HG02678 (cell line): Measurements from ENCODE around the gene NHEJ1.
A peak's percentile ranks its signal among the peaks of the same experiment; 100 is the strongest.

ENCODE experiments used
- ATAC-seq: cut with Tn5 transposase; IDR thresholded peaks from one replicate; pipeline ENCODE4 v1.9.1; 2021; ENCODE audit warnings: mild to moderate bottlenecking, moderate library complexity; ENCODE audit not compliant: unreplicated experiment

The NHEJ1 gene

GRCh38 chr2:219059725-219060682 lies 100.6 kb downstream of the NHEJ1 start:
- ATAC-seq, result no peak

GRCh38 chr2:219059375-219059724 lies 101.3 kb downstream of the NHEJ1 start:
- ATAC-seq, result no peak

DNA sequence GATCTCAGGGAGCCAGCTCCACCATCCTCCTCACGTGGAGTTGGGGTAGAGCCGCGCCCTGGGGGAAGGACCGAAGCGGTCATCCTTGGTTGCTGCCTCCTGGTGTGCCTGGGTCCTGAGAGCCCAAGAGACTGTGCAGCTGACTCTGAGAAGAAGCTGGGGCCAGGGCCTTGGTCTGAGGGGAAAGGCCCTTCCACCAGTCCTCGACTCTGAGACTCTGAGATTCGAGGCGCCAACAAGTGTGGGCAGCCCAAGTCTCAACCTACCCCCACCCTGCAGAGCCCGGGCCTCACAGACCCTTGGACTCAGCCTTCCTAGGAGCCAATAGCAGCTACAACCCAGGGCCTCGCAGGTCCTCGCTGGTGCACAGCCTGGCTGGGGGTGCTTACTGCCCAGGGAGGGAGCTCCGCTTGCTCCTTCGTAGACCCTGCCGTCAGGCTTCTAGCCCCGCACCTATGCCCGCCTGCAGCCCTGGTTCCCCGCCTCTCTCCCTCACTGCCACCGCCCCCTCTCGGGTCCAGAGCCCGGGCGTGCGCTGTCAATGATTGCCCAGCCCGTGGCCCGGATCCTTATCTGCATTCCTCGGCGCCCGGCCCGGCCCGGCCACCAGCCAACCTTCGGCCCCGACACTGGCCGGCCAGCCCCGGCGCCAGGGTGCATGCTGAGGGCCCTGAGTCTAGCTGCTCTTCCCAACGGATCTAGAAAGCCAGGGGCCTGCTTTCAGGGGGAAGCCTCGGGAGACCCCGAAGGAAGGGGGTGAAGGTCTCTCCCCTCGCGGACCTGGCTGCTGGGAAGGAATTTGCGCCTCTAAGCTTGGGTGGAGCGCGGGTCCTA lies 101.9 kb downstream of the NHEJ1 start:
- no peak for ATAC-seq

DNA sequence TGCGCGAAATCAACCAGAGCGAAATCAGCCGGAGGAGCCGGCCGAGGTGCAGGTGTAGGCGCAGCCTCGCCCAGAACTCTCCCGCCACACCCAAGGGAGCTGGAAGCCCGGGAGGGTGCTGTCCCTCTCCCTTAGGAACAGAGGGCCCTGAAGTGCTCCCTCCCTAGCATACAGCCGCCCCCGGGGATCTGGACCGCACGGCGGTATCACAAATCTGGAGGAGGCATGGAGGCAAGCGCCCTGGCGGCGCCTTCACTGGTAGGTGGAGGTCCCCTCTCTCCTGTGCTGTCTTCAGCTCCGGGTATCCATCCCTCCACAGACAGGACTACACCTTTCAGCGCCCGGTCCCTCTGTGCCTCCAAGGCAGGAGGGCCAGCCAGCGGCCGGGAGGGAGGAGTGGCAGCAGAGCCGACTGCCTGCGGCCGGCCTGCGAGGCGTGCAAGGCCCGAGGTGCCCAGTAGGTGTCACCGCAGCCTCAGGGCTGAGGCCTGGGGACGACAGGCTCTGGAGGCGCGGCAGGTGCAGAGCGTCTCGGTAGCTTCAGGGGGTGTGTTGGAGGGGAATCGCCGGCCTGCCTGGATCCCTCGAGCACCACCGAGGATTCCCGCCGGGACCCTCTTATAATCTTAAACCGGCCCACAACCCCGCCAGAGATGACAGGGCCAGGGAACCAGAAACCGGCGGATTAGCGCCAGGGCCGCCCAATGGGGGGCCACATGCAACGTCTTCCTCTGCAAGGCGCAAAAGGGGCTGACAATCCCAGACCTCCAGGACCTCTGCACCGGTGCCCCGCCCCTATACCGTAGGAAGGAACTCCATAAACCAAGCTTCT lies 102.7 kb downstream of the NHEJ1 start:
- peak; percentile 89 for ATAC-seq

- no peak for ATAC-seq
Measured at GRCh38 chr2:219056896-219057708, 103.5 kb downstream of the NHEJ1 start.

DNA sequence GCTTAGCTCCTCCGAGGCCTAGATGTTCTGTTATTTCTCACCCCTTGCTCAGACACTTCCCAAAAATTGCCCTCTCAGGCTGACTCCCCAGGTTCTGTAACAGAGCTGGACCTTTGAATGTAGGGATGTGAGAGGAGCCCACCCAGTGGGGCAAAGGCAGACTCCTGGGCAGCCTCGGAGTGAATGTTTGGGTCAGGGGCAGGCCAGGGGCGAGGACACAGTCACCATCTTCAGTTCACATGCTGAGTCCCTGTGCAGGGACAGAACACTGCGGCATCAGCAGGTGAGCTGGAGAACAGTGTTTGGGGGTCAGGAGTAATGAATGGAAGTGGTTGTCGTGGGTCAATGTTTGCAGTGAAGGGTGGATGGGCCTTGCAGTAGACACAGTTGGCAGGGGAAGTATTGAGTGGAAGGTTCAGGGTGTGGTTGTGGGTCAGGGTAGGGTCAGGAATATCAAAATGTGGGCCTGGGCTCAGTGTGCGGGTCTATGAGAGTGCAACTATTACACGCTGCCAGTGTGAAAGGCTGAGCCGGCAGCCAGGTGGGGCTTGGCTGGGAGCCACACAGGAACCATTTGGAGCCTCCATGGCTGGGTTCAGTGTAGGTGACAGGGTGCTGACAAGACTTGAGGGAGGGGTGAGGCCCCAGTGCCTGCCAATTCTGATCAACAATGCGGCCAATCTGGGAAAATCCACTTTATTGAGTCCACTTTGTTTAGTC lies 104.3 kb downstream of the NHEJ1 start:
- ATAC-seq, result no peak

- ATAC-seq, result no peak
Measured at GRCh38 chr2:219054956-219055903, 105.4 kb downstream of the NHEJ1 start.

DNA sequence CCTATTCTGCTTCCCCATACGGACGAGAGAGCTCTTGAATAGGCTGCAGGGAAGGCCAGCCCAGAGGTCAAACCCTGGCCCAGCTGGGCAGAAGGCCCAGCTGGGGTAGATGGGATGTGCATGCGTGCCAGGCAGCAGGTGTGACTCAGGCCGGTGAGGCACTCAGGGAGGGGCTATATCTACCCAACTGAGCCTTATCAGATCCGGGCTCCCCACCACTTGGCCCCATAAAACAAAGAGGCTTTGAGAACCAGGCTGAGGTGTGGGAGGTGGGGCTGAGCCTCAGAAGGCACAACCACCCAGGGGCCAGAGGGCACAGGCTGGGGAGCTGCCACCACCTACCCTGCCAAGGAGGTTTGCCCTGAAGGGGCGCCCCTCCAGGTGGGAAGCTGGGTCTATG lies 111.3 kb downstream of the NHEJ1 start:
- ATAC-seq, result no peak

- no peak for ATAC-seq
Measured at GRCh38 chr2:219045937-219046550, 114.6 kb downstream of the NHEJ1 start.

DNA sequence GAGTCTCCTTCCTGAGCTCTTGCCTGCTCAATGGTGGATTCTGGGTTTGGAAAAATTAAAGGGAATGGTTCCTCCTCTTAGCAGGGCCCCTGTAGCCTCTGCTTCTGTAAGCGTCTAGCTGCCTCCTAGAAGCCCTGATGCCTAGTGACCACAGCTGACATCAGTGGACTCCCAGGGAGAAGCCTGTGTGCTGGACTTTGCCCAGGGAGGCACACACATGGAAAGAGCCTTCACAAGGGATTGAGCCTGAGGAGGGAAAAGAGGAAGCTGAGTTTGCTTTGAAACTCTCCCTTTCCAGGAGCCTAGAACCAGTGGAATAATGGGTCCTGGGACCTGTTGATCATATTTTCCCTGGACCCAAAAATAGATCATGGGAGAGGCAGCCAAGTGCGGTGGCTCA lies 117.9 kb downstream of the NHEJ1 start:
- ATAC-seq, result no peak

DNA sequence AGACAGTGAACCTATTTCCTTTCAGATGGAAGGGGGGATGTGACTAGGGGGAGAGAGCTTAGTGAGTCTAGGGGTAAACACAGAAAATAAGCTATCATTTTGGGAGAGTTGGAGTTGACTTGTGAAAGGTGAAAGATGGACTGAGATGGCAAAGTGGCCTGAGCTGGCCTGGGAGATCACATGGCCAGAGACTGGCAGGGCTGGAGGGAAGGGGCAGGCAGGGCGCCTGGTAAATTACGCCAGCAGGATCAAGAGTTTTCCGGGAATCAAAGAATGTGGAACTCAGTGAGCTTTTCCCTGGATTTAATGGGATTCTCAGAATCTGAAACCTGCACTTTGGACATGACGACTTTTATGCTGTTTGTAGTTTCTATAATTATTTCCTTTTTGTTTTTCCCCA lies 118.5 kb downstream of the NHEJ1 start:
- ATAC-seq, result no peak

- no peak for ATAC-seq
Measured at GRCh38 chr2:219041252-219041651, 119.4 kb downstream of the NHEJ1 start, which contains the start of gene CFAP65. Gene CFAP65 (minus strand): TSS chr2:219041516. CDS start chr2:219039048, 2,468 bp downstream.

DNA sequence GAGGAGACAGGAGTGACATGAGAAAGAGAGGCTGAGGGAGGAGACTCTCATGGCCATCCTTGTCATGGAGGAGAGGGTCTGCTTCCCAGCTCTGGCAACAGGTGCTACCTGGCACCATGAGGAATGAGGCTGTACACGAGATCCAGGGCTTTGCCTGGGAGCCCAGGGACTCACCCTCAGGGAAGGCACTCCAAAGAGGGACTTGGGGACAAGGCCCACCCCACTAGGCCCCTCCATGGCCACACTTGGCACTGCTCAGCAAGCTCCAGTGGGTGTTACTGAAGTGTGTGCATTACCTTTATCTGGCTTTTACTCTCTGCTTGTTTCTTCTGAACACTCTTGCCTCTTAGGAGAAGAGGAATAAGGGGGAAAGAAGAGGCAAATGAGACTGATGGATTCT lies 122.0 kb downstream of the NHEJ1 start:
- ATAC-seq, result no peak

GRCh38 chr2:219037783-219038499 lies 122.7 kb downstream of the NHEJ1 start:
- ATAC-seq, result no peak

DNA sequence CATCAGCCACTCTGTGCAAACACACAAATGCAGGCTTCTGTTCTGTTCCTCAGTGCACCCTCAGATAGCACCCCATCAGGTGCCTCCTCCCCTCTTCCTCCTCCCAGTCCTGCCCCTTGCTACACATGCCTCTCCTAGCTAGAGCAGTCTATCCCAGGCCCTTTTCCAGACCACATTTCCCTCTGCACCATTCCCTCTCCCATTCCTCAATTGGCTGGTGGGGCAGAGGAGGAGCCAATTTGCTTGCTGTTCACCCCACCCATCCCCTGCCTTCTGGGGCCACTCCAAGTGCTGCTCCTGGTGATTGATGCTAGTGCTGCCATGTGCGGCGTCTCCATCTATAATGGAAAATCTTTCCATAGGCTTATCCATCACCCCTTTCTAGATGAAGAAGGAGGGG lies 124.7 kb downstream of the NHEJ1 start:
- no peak for ATAC-seq

DNA sequence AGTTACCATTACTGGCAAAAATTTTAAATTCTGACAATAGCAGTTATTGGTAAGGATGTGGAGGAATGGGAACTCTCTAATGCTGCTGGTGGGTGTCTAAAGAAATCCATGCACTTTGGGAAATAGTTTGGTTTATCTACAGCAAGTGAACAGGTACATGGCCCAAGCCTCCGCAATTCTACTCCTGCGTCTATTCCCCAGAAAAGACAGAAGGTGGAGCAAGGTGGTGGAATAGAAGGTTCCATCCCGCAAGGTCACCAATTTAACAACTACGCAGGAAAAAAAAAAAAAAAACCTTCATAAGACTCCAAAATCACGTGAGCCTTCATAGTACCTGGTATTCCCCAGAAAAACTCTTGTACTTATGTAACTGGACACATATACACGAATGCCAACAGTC lies 125.8 kb downstream of the NHEJ1 start:
- ATAC-seq, result no peak

DNA sequence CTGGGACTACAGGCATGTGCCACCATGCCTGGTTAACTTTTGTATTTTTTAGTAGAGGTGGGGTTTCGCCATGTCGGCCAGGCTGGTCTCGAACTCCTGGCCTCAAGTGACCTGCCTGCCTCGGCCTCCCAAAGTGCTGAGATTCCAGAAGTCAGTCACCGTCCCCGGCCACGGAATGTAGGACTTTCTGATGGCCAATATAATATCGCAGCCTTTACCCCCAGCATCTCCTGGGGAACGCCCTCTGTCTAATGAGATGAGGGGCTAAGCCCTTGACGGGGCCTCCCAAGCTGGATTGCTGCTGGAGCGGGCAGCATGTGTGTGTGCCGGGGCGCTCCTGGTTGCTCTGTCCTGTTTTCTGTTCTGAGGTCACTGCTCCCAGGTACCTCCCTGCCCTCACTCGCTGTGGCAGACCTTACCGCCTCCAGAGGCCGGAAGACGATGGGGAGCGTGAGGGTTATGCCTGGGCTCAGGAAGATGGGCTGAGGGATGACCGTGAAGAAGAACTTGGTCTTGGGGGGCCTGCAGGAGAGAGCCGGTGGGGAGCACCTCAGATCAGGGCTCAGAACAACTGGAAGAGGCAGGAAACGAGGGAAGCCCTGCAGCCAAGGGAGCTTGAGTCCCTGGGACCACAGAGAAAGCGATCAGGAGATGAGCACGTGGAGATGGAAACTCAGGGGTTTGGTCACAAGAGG lies 128.4 kb downstream of the NHEJ1 start:
- ATAC-seq, result no peak
